Mesothelial cell of epicardium (in vitro differentiated cells): ENCODE data around the gene TTC28. TPM values are rescaled to one million over a fixed set of nuclear protein-coding genes. Genes with fewer than 3 reads are reported as not detected.

ENCODE experiments used
- DNase-seq, 2 experiments: peaks; one replicate each; pipeline ENCODE4 v3.0.0; 2021; ENCODE audit warnings: low spot score in 2 of 2; ENCODE audit not compliant: unreplicated experiment in 2 of 2
- H3K27ac Mint-ChIP-seq: 2 replicates; pipeline ENCODE4 v1.8.0; 2021; ENCODE audit warnings: mixed read lengths
- H3K27me3 Mint-ChIP-seq: 2 replicates; pipeline ENCODE4 v1.8.0; 2021; ENCODE audit warnings: low read depth, mixed read lengths
- H3K36me3 Mint-ChIP-seq: 2 replicates; pipeline ENCODE4 v1.8.0; 2021; ENCODE audit warnings: mixed read lengths
- H3K4me1 Mint-ChIP-seq: 2 replicates; pipeline ENCODE4 v1.8.0; 2021; ENCODE audit warnings: mixed read lengths
- H3K4me3 Mint-ChIP-seq: 2 replicates; pipeline ENCODE4 v1.8.0; 2021; ENCODE audit warnings: mild to moderate bottlenecking, moderate library complexity, mixed read lengths
- H3K9me3 Mint-ChIP-seq: 2 replicates; pipeline ENCODE4 v1.8.0; 2021; ENCODE audit warnings: mixed read lengths
- total RNA-seq: library from RNA; stranded (reverse); gene quantifications from 3 replicates; pipeline ENCODE4 v1.2.1, GENCODE V29; 2021
- TF ChIP-seq, protein P1 (sequence below): fragments of 200-600 bp; sonication (generic); IDR thresholded peaks from one replicate; pipeline ENCODE4 v1.5.0; 2021; ENCODE audit warnings: antibody characterized with exemption; ENCODE audit not compliant: unreplicated experiment

The TTC28 gene
- total RNA-seq, 1 donor from 2014 or later: 95.9 TPM

DNA sequence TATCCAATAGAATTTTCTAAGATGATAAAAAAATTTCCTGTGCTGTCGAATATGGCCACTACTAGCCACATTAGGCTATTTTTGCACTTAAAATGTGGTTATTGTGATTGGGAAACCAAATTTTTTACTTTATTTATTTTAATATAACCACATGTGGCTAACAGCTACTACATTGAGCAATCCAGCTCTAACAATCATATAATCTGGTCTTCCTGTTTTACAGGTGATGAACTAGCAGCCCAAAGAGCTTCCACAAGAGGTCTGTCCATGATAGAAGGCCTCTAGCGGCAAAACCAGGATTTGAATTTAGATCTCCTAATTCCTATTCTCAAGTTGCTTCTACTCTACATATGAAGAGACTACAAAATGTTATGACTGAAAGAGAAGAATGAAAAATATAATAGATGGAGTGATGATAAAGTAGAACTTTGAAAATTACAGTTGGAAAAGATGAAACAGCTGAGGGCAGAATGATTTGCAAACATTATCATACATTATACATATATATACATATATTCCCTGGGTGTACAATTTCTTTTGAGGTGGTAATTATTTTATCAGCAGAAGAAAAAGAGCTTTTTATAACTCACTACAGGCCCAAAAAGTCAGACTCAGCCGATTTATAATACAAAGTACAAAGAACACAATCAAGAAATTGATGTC lies 397.1 kb downstream of the TTC28 start:
- DNase-seq: no peak
- TF ChIP-seq, protein P1, sequence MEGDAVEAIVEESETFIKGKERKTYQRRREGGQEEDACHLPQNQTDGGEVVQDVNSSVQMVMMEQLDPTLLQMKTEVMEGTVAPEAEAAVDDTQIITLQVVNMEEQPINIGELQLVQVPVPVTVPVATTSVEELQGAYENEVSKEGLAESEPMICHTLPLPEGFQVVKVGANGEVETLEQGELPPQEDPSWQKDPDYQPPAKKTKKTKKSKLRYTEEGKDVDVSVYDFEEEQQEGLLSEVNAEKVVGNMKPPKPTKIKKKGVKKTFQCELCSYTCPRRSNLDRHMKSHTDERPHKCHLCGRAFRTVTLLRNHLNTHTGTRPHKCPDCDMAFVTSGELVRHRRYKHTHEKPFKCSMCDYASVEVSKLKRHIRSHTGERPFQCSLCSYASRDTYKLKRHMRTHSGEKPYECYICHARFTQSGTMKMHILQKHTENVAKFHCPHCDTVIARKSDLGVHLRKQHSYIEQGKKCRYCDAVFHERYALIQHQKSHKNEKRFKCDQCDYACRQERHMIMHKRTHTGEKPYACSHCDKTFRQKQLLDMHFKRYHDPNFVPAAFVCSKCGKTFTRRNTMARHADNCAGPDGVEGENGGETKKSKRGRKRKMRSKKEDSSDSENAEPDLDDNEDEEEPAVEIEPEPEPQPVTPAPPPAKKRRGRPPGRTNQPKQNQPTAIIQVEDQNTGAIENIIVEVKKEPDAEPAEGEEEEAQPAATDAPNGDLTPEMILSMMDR: no peak
- Mint-ChIP-seq H3K4me1 (peaks cover 12% of the 10 kb centered on the region), H3K36me3 (no peaks in the 10 kb centered on the region), H3K9me3 (no peaks in the 10 kb centered on the region), H3K4me3 (no peak overlapping the region), H3K27me3 (no peaks in the 10 kb centered on the region), H3K27ac (peak overlapping the region; percentile 82)

DNA sequence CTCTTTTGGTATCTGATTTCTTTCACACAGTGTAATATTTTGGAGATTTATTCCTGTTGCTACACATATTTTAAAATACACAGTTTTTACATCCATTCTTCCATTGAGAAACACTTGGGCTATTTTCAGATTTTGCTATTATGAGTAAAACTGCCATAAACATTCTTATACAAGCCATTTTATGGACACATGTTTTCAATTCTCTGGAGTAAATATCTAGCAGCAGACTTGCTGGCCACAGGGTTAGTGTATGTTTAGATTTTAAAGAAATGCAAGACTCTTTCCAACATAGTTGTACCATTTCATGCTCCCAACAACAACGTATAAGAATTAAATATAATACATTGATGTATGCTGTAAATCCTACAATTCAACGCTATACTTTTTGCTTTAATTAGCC lies 399.8 kb downstream of the TTC28 start:
- Mint-ChIP-seq H3K27ac (peak overlapping the region; percentile 19), H3K9me3 (no peaks in the 10 kb centered on the region), H3K36me3 (no peaks in the 10 kb centered on the region), H3K4me1 (peaks cover 12% of the 10 kb centered on the region), H3K4me3 (no peak overlapping the region), H3K27me3 (no peaks in the 10 kb centered on the region)
- TF ChIP-seq, protein P1: no peak
- no peak for DNase-seq

DNA sequence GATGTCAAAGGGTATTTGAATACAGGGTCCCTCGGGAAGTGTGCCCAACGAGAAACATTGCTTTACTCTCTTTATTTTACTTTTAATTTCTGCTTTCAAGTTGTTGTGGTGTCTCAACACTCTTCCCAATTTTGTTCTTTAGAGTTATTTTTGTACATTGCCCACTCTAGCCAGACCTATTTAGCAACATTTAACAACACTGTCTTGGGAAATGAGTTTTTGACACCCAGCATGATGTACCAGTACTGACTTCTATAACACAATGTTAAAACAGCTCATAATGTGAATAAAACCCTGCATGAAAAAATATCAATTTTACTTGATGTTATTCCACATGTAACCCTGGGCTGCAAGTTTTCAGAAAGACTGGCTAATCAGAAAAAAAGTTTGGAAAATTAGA lies 410.4 kb downstream of the TTC28 start:
- TF ChIP-seq, protein P1: no peak

DNA sequence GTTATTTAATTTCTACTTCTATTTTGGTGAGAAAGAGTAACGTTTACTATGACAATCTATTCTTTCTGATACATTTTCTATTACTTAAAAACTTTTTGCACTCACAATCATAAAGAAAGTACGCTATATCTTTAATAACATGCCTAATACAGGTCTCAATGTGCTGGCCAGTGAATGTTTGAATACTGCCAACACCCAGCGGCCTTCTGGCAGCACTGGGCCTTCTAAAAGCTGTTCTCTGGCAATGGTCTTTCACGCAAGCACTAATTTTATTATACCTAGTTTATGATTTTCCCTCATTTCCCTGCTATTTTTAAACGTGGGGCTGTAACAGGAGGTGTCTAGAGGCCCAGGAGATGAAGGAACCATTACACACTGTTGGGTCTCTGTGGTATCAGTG lies 410.8 kb downstream of the TTC28 start:
- Mint-ChIP-seq H3K36me3 (peaks cover 10% of the 10 kb centered on the region), H3K27ac (no peak overlapping the region), H3K9me3 (peaks cover 10% of the 10 kb centered on the region), H3K4me1 (peaks cover 9% of the 10 kb centered on the region), H3K4me3 (no peak overlapping the region), H3K27me3 (no peaks in the 10 kb centered on the region)
- TF ChIP-seq, protein P1: no peak
- DNase-seq: no peak

More for the DNA sequence above, 410.4 kb downstream of the TTC28 start:
- Mint-ChIP-seq H3K4me3 (no peak overlapping the region), H3K27ac (no peak overlapping the region), H3K9me3 (peaks cover 9% of the 10 kb centered on the region), H3K27me3 (no peaks in the 10 kb centered on the region), H3K36me3 (peaks cover 10% of the 10 kb centered on the region), H3K4me1 (peaks cover 9% of the 10 kb centered on the region)
- no peak for DNase-seq

DNA sequence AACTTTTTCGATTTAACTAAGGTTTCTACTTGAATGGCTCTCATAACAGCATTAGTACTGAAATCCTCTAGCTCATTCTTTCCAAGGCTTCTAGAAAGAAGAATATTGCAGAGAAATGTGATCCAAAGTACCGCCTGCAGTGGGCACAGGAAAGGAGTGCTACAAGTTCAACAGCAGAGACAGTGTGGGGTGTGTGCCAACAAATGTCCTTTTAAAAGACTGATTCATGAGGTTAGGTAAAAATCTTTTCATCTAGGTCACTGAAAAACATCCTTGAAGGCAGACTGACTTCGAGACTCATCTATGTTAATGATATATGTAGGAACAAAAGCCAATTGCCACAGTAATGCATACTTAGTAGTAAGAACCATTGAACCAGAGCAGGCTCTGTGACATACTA lies 411.5 kb downstream of the TTC28 start:
- Mint-ChIP-seq H3K27me3 (no peaks in the 10 kb centered on the region), H3K9me3 (peaks cover 15% of the 10 kb centered on the region), H3K27ac (peak overlapping the region; percentile 1), H3K4me3 (no peak overlapping the region), H3K4me1 (peaks cover 9% of the 10 kb centered on the region), H3K36me3 (peaks cover 14% of the 10 kb centered on the region)
- TF ChIP-seq, protein P1: no peak
- DNase-seq: no peak
